ENCODE data around the gene POTEG.
"Not testable (repeated sequence)": the region's sequence is repeated elsewhere in the genome, so short reads cannot be mapped to it uniquely, and the experiment has no call there.

The POTEG gene

DNA sequence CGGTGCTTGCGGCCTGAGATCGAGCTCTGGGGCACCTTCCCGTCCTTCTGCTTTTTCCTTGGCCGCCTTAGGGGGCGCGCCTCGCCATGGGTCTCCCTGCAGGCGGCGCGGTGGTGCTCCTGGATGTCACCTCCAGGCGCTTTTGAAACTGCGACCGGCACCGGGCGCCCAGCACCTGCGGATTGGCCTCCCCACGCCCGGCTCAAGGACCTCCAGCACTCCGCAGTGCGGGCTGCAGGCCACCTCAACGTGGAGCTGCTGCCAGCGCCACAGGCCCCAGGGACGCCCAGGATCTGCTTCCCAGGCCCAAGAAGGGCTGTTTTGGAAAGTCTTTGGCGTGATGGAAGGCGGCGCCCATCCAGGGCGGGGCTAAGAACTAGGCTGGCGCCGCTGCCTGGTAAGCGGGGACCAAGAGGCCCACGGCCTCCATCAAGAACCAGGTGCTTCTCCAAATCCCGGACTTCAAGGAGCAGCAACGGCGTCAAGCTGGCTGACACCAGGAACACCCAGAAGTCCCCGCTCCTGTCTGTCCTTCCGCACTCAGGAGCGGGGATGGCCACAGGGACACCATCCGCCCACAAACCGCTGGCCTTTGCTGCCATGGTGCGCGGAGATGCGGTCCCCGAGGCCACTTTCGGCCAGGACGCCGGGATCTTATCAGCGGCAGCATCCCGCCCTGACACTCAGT lies 61.2 kb downstream of the POTEG start:
- peak; percentile 98 for ATAC-seq

DNA sequence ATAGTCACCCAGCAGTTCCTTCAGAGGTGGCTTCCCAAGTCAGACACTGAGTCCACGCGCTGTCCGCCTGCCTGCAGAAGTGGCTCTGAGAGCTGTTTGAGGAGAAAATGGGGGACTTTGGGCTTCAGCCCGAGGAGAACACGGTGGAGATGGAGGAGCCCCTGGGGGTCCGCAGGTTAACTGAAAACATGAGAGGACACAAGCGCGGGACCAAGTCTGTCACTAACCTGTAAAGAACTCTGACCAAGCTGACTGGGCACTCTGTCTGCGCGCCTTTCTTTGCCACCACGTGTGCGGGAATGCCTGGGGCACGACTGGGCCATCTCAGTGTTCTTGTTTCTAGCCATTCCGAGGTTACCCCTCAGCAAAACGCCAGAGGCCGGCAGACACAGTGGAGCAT lies 62.4 kb downstream of the POTEG start:
- not testable (repeated sequence) for ATAC-seq

DNA sequence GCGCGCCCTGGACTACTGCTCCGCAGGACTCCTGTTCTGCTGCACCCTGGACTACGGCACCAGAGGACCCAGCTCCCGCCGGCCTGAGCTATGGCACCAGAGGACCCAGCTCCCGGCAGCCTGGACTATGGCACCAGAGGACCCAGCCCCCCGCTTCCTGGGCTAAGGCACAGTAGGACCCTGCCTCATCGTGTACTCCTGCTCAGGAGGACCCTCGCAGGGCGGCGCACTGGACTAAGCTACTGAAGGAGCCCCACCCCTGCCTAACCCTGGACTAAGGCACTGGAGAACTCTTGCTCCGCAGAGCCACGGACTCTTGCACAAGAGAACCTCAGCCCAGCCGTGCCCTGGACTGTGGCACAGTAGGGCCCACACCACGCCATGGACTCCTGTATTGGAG lies 71.3 kb downstream of the POTEG start:
- not testable (repeated sequence) for ATAC-seq

DNA sequence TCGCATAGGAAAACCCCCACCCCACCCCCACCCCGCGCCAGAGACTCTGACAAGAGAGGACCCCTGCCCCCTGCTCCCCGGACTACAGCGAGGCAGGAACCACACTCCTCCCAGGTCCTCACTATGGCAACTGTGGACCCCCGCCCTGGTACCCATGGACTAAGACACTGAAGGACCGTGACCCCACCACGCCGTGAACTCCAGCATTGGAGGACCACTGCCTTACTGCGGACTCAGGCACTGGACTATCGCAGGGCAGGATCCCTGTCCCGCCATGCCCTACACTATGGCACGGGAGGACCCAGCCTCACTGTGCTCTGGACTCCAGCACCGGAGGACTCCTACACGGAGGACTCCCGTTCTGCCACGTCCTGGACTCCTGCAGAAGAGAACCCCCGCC lies 71.8 kb downstream of the POTEG start:
- ATAC-seq: not testable (repeated sequence)

DNA sequence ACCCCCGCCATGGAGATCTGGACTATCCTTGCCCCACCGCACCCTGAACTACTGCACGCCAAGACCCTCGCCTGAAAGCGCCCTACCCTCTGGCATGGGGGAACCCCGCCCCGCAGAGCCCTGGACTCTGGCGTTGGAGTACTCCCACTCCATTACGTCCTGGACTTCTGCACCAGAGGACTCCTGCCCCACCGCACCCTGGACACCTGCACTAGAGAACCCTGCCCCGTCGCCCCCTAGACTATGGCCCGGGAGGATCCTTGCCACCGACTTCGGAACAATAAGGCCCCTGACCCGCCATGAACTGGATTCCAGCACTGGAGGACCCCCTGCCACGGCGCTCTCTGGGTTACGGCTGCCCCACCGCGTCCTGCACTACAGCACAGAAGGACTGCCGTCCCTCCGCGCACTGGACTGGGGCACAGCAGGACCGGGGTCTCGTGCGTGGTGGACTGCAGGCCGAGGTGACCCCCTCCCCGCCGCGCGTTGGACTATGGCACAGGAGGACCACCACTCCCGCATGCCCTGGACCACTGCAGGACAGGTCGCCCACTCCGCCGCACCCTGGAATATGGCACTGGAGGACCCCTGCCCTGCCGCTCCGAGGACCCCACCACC lies 72.4 kb downstream of the POTEG start:
- not testable (repeated sequence) for ATAC-seq

DNA sequence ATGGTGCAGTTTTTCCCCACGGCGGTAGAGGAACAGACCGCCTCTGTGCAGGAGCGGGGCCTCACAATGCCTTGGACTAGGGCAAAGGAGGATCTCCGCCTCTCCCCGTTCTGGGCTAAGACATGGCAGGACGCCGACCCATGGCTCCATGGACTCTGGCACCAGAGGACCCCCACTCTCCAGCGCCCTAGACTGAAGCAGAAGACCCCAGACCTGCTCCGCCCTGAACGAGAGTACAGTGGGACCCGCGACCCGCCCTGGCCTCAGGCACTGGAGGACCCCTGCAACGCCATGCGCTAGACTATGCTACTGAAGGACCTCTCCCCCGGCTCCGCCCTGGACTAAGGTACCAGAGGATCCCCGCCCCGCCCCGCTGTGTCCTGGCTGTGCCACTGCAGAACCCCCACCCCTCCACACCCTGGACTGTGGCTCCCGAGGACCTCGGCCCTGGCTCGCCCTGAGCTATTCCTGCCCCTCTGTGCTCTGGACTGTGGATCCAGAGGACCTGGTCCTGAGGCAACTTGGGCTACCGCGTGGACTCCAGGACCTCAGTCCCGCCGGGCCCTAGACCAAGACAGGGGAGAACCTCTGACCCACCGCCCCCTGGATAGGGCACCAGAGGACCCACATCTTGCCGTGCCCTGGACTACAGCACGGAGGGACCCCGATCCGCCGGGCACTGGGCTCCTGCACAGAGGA lies 73.1 kb downstream of the POTEG start:
- ATAC-seq: not testable (repeated sequence)
